Sigmoid colon (tissue), 3 donors: ENCODE results near the gene HMX3.

Experiments used
- CTCF ChIP-seq, 4 experiments: fragments of 450-650 bp in 3 of 4; fragments of 200-600 bp in 1 of 4; IDR thresholded peaks; one replicate each; pipeline ENCODE4 v1.5.1; 2016 to 2019; ENCODE audit warnings: antibody characterized with exemption in 4 of 4, mild to moderate bottlenecking in 3 of 4, moderate library complexity in 2 of 4
- POLR2A ChIP-seq, 2 donors: fragments of 450-650 bp; IDR thresholded peaks; one replicate each; pipeline ENCODE4 v1.6.1; 2016; ENCODE audit warnings: antibody characterized with exemption in 2 of 2, mild to moderate bottlenecking in 2 of 2, moderate library complexity in 2 of 2

DNA sequence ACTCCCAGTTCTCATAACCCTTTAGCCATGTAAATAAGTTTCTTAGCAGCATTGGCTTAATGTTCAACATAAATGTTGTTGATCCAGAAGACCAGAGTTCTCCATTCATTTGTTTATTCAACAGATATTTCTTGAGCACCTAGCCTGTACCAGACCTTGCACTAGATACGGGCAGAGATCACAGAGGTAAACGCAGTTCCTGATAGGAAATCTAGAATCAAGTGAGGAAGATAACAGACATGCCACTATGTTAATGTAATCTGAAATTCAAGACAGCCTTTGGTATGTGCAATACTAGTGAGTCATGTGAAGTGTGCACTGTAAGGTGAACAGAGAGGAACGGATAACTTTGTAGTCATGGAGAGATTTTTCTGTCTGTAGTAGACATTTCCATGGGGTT is 21.4 kb downstream of the HMX3 start:
- no peak for TF ChIP-seq CTCF (IDR thresholded peaks at IDR 0.05)
- TF ChIP-seq POLR2A (IDR thresholded peaks at IDR 0.05), result no peak
